Measurements from ENCODE around the gene UGCG.

DNA sequence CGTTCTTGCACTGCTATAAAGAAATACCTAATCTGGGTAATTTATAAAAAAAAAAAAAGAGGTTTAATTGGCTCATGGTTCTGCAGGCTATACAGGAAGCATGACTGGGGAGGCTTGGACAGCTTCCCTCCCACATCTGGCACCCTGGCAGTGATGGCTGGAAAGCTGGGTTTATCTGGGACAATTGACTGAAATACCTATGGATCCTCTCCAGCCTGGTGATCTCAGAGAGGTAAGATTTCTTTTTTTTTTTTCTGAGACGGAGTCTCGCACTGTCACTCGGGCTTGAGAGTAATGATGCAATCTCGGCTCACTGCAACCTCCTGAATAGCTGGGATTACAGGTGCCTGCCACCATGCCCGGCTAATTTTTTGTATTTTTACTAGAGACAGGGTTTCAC, 22.7 kb upstream of the UGCG start:
- TF ChIP-seq CTCF (conservative IDR thresholded peaks at IDR 0.05 in 1 of 2, IDR thresholded peaks at IDR 0.05 in 1 of 2; ENCODE audit: low read depth in 1 of 2, low read length in 2 of 2) (no peak), EZH2 (IDR thresholded peaks at IDR 0.05; ENCODE audit: low read length, missing control alignments) (no peak)

Data from fibroblast of lung (primary cell).